Activated T-cell treated with anti-CD3 and anti-CD28 coated beads, Interleukin-2, amount 50 U/mL, for 72 hours (primary cell): ENCODE data around the gene WWC1. TPM values are rescaled to one million over a fixed set of nuclear protein-coding genes. Genes with fewer than 3 reads are reported as not detected.

Experiments
- ATAC-seq, 2 donors: fragments of 150-1000 bp; cut with Tn5 transposase; replicated peaks in 1 of 2; 2 replicates each; pipeline ENCODE4 v1.10.0; 2021; ENCODE audit warnings: moderate library complexity in 2 of 2, mild to moderate bottlenecking in 1 of 2
- DNase-seq, 2 donors: peaks; one replicate each; pipeline ENCODE4 v3.0.0; 2021 to 2022; ENCODE audit warnings: mixed read lengths in 1 of 2
- H3K27ac Mint-ChIP-seq: one replicate; pipeline ENCODE4 v1.8.0; 2022; ENCODE audit warnings: mild to moderate bottlenecking, moderate library complexity, mixed read lengths
- H3K27me3 Mint-ChIP-seq: one replicate; pipeline ENCODE4 v1.8.0; 2022; ENCODE audit warnings: low read depth, mixed read lengths
- H3K36me3 Mint-ChIP-seq, 2 donors: one replicate each; pipeline ENCODE4 v1.8.0; 2022; ENCODE audit warnings: mixed read lengths in 2 of 2, mild to moderate bottlenecking in 1 of 2; ENCODE audit not compliant: insufficient read depth in 2 of 2
- H3K4me1 Mint-ChIP-seq: one replicate; pipeline ENCODE4 v1.8.0; 2022; ENCODE audit warnings: low read depth, mixed read lengths
- H3K4me3 Mint-ChIP-seq, 2 donors: one replicate each; pipeline ENCODE4 v1.8.0; 2022; ENCODE audit warnings: mild to moderate bottlenecking in 2 of 2, mixed read lengths in 2 of 2, moderate library complexity in 2 of 2
- H3K9me3 Mint-ChIP-seq, 2 donors: one replicate each; pipeline ENCODE4 v1.8.0; 2022; ENCODE audit warnings: mixed read lengths in 2 of 2
- total RNA-seq, 2 donors: library from RNA; stranded (reverse); gene quantifications; one replicate each; pipeline ENCODE4 v1.2.3, GENCODE V29; 2022

WWC1 gene
- total RNA-seq, 2 donors from 2014 or later = 0.35 TPM; not detected in 1

- peaks cover 3% of the 10 kb centered on the region for H3K27me3 Mint-ChIP-seq
- no peaks in the 10 kb centered on the region for H3K9me3 Mint-ChIP-seq
- H3K4me1 Mint-ChIP-seq = peaks cover 4% of the 10 kb centered on the region
- no peak overlapping the region for H3K27ac Mint-ChIP-seq
- ATAC-seq (no peak), DNase-seq (no peak)
- H3K36me3 Mint-ChIP-seq = no peaks in the 10 kb centered on the region
- no peak overlapping the region for H3K4me3 Mint-ChIP-seq
Measured at GRCh38 chr5:168474319-168474718, 182.9 kb downstream of the WWC1 start.

GRCh38 chr5:168477060-168477459 lies 185.6 kb downstream of the WWC1 start:
- H3K27me3 Mint-ChIP-seq = peaks cover 7% of the 10 kb centered on the region
- peaks cover 10% of the 10 kb centered on the region for H3K4me1 Mint-ChIP-seq
- no peak overlapping the region for H3K27ac Mint-ChIP-seq
- H3K4me3 Mint-ChIP-seq = no peak overlapping the region
- ATAC-seq (no peak), DNase-seq (no peak)
- H3K36me3 Mint-ChIP-seq = no peaks in the 10 kb centered on the region
- no peaks in the 10 kb centered on the region for H3K9me3 Mint-ChIP-seq

DNA sequence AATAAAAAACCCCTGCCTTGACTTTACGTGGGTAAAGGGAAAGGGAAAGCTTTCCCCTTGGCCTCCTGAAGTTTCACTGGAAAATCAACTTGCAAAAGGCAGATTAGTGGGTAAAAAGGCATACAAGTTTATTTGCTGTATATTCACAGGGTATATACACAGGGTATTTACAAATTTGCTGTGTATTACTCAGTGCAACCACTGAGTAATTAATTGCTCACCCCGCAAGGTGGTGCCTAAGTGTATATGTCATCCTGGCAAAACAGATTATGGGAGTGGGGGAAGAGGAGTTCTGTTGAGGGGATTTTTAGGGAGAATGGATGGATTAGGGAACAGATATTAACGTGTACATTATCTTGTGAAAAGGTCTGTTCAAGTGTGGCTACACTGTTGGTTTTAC lies 187.7 kb downstream of the WWC1 start:
- H3K27me3 Mint-ChIP-seq = peaks cover 14% of the 10 kb centered on the region
- no peak overlapping the region for H3K4me3 Mint-ChIP-seq
- no peaks in the 10 kb centered on the region for H3K9me3 Mint-ChIP-seq
- H3K27ac Mint-ChIP-seq = no peak overlapping the region
- H3K4me1 Mint-ChIP-seq = peaks cover 10% of the 10 kb centered on the region
- H3K36me3 Mint-ChIP-seq = no peaks in the 10 kb centered on the region
- ATAC-seq = no peak
- DNase-seq = no peak

GRCh38 chr5:168480601-168481000 lies 189.2 kb downstream of the WWC1 start:
- Mint-ChIP-seq H3K4me1 (peaks cover 18% of the 10 kb centered on the region), H3K9me3 (no peaks in the 10 kb centered on the region), H3K36me3 (no peaks in the 10 kb centered on the region), H3K27ac (no peak overlapping the region), H3K4me3 (no peak overlapping the region), H3K27me3 (peaks cover 14% of the 10 kb centered on the region)
- ATAC-seq = no peak
- no peak for DNase-seq

DNA sequence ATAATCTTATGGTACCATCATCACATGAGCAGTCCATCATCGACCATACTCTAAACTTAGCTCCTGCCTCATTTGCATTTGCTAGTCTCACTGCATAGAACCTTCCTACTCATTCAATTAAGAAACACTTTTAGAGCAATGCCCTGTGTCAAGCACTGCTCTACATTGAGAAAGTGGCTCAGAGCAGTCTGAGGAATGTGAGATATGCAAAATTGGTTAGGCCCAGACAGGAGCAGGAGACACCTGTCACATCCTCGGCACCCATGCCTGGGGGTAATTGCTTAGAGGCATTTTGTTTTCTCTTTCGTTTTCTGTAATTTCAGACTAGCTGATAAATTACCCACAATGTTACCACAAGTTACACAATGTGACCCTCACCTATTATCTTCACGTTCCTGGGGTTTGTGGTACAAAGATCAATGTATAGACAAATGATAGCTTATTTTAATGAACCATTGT lies 189.9 kb downstream of the WWC1 start:
- peaks cover under 1 to 2% of the 10 kb centered on the region in 2 donors for H3K36me3 Mint-ChIP-seq
- H3K27me3 Mint-ChIP-seq = peaks cover 14% of the 10 kb centered on the region
- peaks cover 26% of the 10 kb centered on the region for H3K4me1 Mint-ChIP-seq
- no peak overlapping the region for H3K27ac Mint-ChIP-seq
- peak overlapping the region in 1 of 2 donors; percentile 38 for H3K4me3 Mint-ChIP-seq
- no peaks in the 10 kb centered on the region for H3K9me3 Mint-ChIP-seq
- peak in 1 of 2 donors; percentile 15 for DNase-seq
- peak in 1 of 2 donors; percentile 10 for ATAC-seq

DNA sequence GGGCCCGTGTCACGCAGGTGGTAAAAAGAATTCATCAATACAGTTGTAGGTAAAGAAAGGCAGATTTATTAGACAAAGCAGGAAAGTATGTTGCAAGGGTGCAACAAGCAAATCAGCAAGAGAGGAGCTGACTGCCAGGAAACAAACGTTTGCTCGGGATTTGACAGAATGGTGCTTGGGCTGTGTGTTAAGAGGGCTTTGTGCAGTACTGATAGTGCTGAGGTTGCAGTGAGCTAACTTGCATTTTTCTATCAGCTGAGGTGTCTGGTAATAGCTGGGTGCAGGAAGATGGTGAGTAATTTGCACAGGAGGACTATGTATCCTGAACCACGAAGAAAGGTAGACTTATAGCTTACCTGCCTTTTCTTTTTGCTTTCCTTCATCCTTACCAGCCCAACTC lies 190.9 kb downstream of the WWC1 start:
- H3K36me3 Mint-ChIP-seq = peaks cover 2 to 4% of the 10 kb centered on the region in 2 donors
- no peak for ATAC-seq
- H3K27me3 Mint-ChIP-seq = peaks cover 14% of the 10 kb centered on the region
- no peaks in the 10 kb centered on the region for H3K9me3 Mint-ChIP-seq
- no peak overlapping the region for H3K27ac Mint-ChIP-seq
- peaks cover 28% of the 10 kb centered on the region for H3K4me1 Mint-ChIP-seq
- no peak for DNase-seq
- no peak overlapping the region for H3K4me3 Mint-ChIP-seq

GRCh38 chr5:168486136-168486879 lies 194.9 kb downstream of the WWC1 start, which contains the start of gene RARS1:
Gene RARS1, plus strand, starts transcription at chr5:168486471. Its CDS starts 28 bp downstream, at chr5:168486499.
- peaks cover 39% of the 10 kb centered on the region for H3K4me1 Mint-ChIP-seq
- peak; percentile 95 to 98 for ATAC-seq

GRCh38 chr5:168489059-168489458 lies 197.6 kb downstream of the WWC1 start:
- Mint-ChIP-seq H3K27me3 (no peaks in the 10 kb centered on the region), H3K4me1 (peaks cover 33% of the 10 kb centered on the region), H3K9me3 (no peaks in the 10 kb centered on the region), H3K4me3 (no peak overlapping the region), H3K27ac (peak overlapping the region; percentile 0), H3K36me3 (peaks cover 15 to 39% of the 10 kb centered on the region in 2 donors)
- no peak for DNase-seq
- ATAC-seq = no peak

More at GRCh38 chr5:168486136-168486879, 194.9 kb downstream of the WWC1 start, which contains the start of gene RARS1:
- Mint-ChIP-seq H3K9me3 (no peaks in the 10 kb centered on the region), H3K36me3 (peaks cover 8 to 15% of the 10 kb centered on the region in 2 donors), H3K27ac (peak within 1 kb of the TSS; percentile 87), H3K27me3 (peaks cover 7% of the 10 kb centered on the region), H3K4me3 (peak within 1 kb of the TSS; percentile 95 to 100)
- DNase-seq = peak; percentile 94

GRCh38 chr5:168494057-168494555 lies 202.7 kb downstream of the WWC1 start:
- no peak overlapping the region for H3K27ac Mint-ChIP-seq
- H3K4me3 Mint-ChIP-seq = no peak overlapping the region
- no peaks in the 10 kb centered on the region for H3K4me1 Mint-ChIP-seq
- H3K9me3 Mint-ChIP-seq = no peaks in the 10 kb centered on the region
- DNase-seq (no peak), ATAC-seq (no peak)
- H3K27me3 Mint-ChIP-seq = no peaks in the 10 kb centered on the region
- peaks cover 19 to 42% of the 10 kb centered on the region in 2 donors for H3K36me3 Mint-ChIP-seq

DNA sequence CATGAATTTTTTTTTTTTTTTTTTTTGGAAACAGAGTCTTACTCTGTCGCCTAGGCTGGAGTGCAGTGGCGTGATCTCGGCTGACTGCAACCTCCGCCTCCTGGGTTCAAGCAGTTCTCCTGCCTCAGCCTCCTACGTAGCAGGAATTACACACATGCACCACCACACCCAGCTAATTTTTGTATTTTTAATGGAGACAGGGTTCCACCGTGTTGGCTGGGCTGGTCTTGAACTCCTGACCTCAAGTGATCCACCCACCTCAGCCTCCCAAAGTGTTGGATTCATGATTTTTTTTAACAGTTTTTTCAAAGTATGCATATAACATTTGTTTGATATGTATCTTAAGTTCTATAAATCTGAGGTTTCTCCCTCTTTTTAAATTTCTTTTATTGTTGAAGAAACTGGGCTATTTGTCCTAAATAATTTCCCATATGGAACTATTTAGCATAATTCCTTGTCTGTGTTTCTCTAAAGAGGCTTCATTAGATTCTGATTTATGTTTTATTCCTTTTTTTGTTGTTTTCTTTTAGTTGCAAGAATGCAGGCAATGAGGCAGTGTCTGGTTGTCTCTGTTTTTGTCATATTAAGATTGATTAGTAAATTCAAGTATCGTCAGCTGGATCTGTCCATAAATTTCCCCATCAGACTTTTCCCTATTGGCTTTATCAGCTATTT lies 211.3 kb downstream of the WWC1 start:
- Mint-ChIP-seq H3K4me1 (peaks cover 3% of the 10 kb centered on the region), H3K36me3 (peaks cover 3 to 20% of the 10 kb centered on the region in 2 donors), H3K4me3 (no peak overlapping the region), H3K27ac (no peak overlapping the region), H3K27me3 (no peaks in the 10 kb centered on the region), H3K9me3 (no peaks in the 10 kb centered on the region)
- DNase-seq (no peak), ATAC-seq (no peak)

GRCh38 chr5:168513861-168514428 lies 222.5 kb downstream of the WWC1 start:
- Mint-ChIP-seq H3K36me3 (peaks cover 34 to 75% of the 10 kb centered on the region in 2 donors), H3K27me3 (no peaks in the 10 kb centered on the region), H3K27ac (peak overlapping the region; percentile 68), H3K9me3 (peaks cover 0 to 2% of the 10 kb centered on the region in 2 donors), H3K4me3 (no peak overlapping the region), H3K4me1 (no peaks in the 10 kb centered on the region)
- no peak for DNase-seq
- no peak for ATAC-seq
